Small intestine (tissue), 16 donors: ENCODE measurements around the gene OR5AN1. TPM values are rescaled to one million over a fixed set of nuclear protein-coding genes. Genes with fewer than 3 reads are reported as not detected.
A peak's percentile ranks its signal among the peaks of the same experiment; 100 is the strongest.
"Not testable (repeated sequence)": the region's sequence is repeated elsewhere in the genome, so short reads cannot be mapped to it uniquely, and the experiment has no call there.

Source experiments
- DNase-seq, 2 donors: peaks; one replicate each; pipeline versions ENCODE4 v3.0.0 to v3.0.0-alpha.2; 2013
- FAIRE-seq: peaks from 2 replicates; lab custom pipeline; 2012; peaks lifted over from hg19 to GRCh38; lab: Jason Lieb, UNC
- H3K27ac ChIP-seq, 3 donors: one replicate each; pipeline ENCODE4 v1.5.1; 2013; ENCODE audit warnings: low read length in 2 of 3, mild to moderate bottlenecking in 2 of 3, control low read depth in 1 of 3, inconsistent platforms in 1 of 3, low read depth in 1 of 3, moderate library complexity in 1 of 3
- H3K27me3 ChIP-seq, 3 donors: one replicate each; pipeline ENCODE4 v1.6.1; 2013; ENCODE audit warnings: low read length in 3 of 3, inconsistent platforms in 1 of 3; ENCODE audit not compliant: control insufficient read depth in 3 of 3, insufficient read depth in 3 of 3
- H3K36me3 ChIP-seq, 3 donors: one replicate each; pipeline ENCODE4 v1.6.1; 2013; ENCODE audit warnings: low read length in 3 of 3, inconsistent platforms in 1 of 3, low read depth in 1 of 3, mild to moderate bottlenecking in 1 of 3, moderate library complexity in 1 of 3; ENCODE audit not compliant: control insufficient read depth in 3 of 3, insufficient read depth in 2 of 3
- H3K4me1 ChIP-seq, 3 donors: one replicate each; pipeline ENCODE4 v1.6.1; 2013; ENCODE audit warnings: low read length in 2 of 3, inconsistent platforms in 1 of 3, low read depth in 1 of 3, mild to moderate bottlenecking in 1 of 3, moderate library complexity in 1 of 3; ENCODE audit not compliant: control insufficient read depth in 3 of 3, insufficient read depth in 2 of 3
- H3K4me3 ChIP-seq, 3 donors: one replicate each; pipeline ENCODE4 v1.5.1; 2013; ENCODE audit warnings: low read length in 3 of 3, control low read depth in 1 of 3, inconsistent platforms in 1 of 3, low read depth in 1 of 3, mild to moderate bottlenecking in 1 of 3, moderate library complexity in 1 of 3
- H3K9me3 ChIP-seq, 2 donors: one replicate each; pipeline ENCODE4 v1.6.1; 2013; ENCODE audit warnings: low read depth in 1 of 2, low read length in 1 of 2; ENCODE audit not compliant: control insufficient read depth in 2 of 2, insufficient read depth in 1 of 2
- WGBS, 3 donors: extraction: QIAGEN DNeasy Blood & Tissue Kit; methylation state at CpG; one replicate each; pipeline ENCODE4 v1.1.7; 2013; 5-methylcytosine and 5-hydroxymethylcytosine counted together
- long read RNA-seq, 10 donors: transcript quantifications; one replicate each; lab custom pipeline, GENCODE V29; 2026
- polyA plus RNA-seq, 4 donors: library from polyadenylated mRNA; stranded (reverse) in 3 of 4; unstranded in 1 of 4; fragments of 200-250 nt in 3 of 4; fragments of 120-200 nt in 1 of 4; gene quantifications; one replicate each; pipeline versions ENCODE4 v1.2.1 to v1.2.3, GENCODE V29; 2013
- donor health status: healthy with polysubstance abuse.
- donor health status: control.
- donor health status: control.
- donor health status: Bipolar disorder and iron deficiency.
- donor health status: healthy.

OR5AN1 gene
- polyA plus RNA-seq: not detected
- long read RNA-seq, donor 1: 0 reads
- long read RNA-seq, donor 2: 0 reads
- long read RNA-seq, donor 3: 0 reads
- long read RNA-seq, donor 4: 0 reads
- long read RNA-seq, donor 5: 0 reads
- long read RNA-seq, donor 6: 0 reads
- long read RNA-seq, donor 7: 0 reads
- long read RNA-seq, donor 8: 0 reads
- long read RNA-seq, donor 9: 0 reads
- long read RNA-seq, donor 10: 0 reads

- WGBS, 3 donors: 56 to 64% (median 62%) methylated on average over 3 of the region's 3 CpGs
- H3K36me3 ChIP-seq: no peaks in the 10 kb centered on the region
- no peak for FAIRE-seq
- no peak within 1 kb of the TSS for H3K4me3 ChIP-seq
- no peak for DNase-seq
- no peak within 1 kb of the TSS for H3K27ac ChIP-seq
- peaks cover 0 to 4% of the 10 kb centered on the region in 2 donors for H3K9me3 ChIP-seq
- H3K27me3 ChIP-seq: no peaks in the 10 kb centered on the region
- no peaks in the 10 kb centered on the region for H3K4me1 ChIP-seq
Measured at GRCh38 chr11:59358595-59358994, at the start of gene OR5AN1. TSS of gene OR5AN1 (plus strand) at chr11:59358895. CDS start at chr11:59364459, 5,564 bp downstream.

GRCh38 chr11:59335001-59335400, 23.7 kb upstream of the OR5AN1 start:
- no peak for FAIRE-seq
- H3K4me1 ChIP-seq: no peaks in the 10 kb centered on the region
- no peaks in the 10 kb centered on the region for H3K27me3 ChIP-seq
- H3K27ac ChIP-seq: no peak overlapping the region
- H3K4me3 ChIP-seq: no peak overlapping the region
- no peaks in the 10 kb centered on the region for H3K9me3 ChIP-seq
- no peaks in the 10 kb centered on the region for H3K36me3 ChIP-seq
- no peak for DNase-seq

GRCh38 chr11:59336176-59336575, 22.5 kb upstream of the OR5AN1 start:
- no peak overlapping the region for H3K27ac ChIP-seq
- FAIRE-seq (no peak), DNase-seq (no peak)
- no peaks in the 10 kb centered on the region for H3K9me3 ChIP-seq
- no peak overlapping the region for H3K4me3 ChIP-seq
- 65 to 72% (median 66%) methylated on average over 5 of the region's 5 CpGs for WGBS, 3 donors
- no peaks in the 10 kb centered on the region for H3K27me3 ChIP-seq
- no peaks in the 10 kb centered on the region for H3K36me3 ChIP-seq
- H3K4me1 ChIP-seq: no peaks in the 10 kb centered on the region

- Histone ChIP-seq H3K27ac (no peak overlapping the region), H3K36me3 (no peaks in the 10 kb centered on the region), H3K4me3 (no peak overlapping the region), H3K27me3 (no peaks in the 10 kb centered on the region), H3K9me3 (no peaks in the 10 kb centered on the region), H3K4me1 (no peaks in the 10 kb centered on the region)
- FAIRE-seq: no peak
- no peak for DNase-seq
Measured at GRCh38 chr11:59336931-59337330, 21.8 kb upstream of the OR5AN1 start.

GRCh38 chr11:59349657-59350056, 9.0 kb upstream of the OR5AN1 start:
- H3K4me1 ChIP-seq, H3K9me3 ChIP-seq, H3K36me3 ChIP-seq, DNase-seq, FAIRE-seq, H3K4me3 ChIP-seq, H3K27me3 ChIP-seq, H3K27ac ChIP-seq: not testable (repeated sequence)
- 52 to 72% (median 55%) methylated on average over 4 to 5 of the region's 5 CpGs for WGBS, 3 donors

- no peaks in the 10 kb centered on the region for H3K36me3 ChIP-seq
- H3K4me3 ChIP-seq: no peak overlapping the region
- WGBS, 3 donors: 53 to 76% (median 71%) methylated on average over 4 of the region's 4 CpGs
- DNase-seq (peak in 1 of 2 donors; percentile 10), FAIRE-seq (no peak)
- no peak overlapping the region for H3K27ac ChIP-seq
- H3K9me3 ChIP-seq: peaks cover 0 to 12% of the 10 kb centered on the region in 2 donors
- H3K27me3 ChIP-seq: no peaks in the 10 kb centered on the region
- no peaks in the 10 kb centered on the region for H3K4me1 ChIP-seq
Measured at GRCh38 chr11:59355226-59355625, 3.5 kb upstream of the OR5AN1 start.

GRCh38 chr11:59356561-59356960, 2.1 kb upstream of the OR5AN1 start:
- WGBS, 3 donors: 88 to 100% (median 97%) methylated on average over 1 of the region's 1 CpG
- Histone ChIP-seq H3K9me3 (peaks cover 0 to 7% of the 10 kb centered on the region in 2 donors), H3K4me3 (no peak overlapping the region), H3K36me3 (no peaks in the 10 kb centered on the region), H3K27ac (no peak overlapping the region), H3K4me1 (no peaks in the 10 kb centered on the region), H3K27me3 (no peaks in the 10 kb centered on the region)
- FAIRE-seq (no peak), DNase-seq (no peak)

GRCh38 chr11:59358020-59358419, 675 bp upstream of the OR5AN1 start:
- DNase-seq (no peak), FAIRE-seq (no peak)
- H3K4me3 ChIP-seq: no peak overlapping the region
- no peak overlapping the region for H3K27ac ChIP-seq
- peaks cover 0 to 4% of the 10 kb centered on the region in 2 donors for H3K9me3 ChIP-seq
- no peaks in the 10 kb centered on the region for H3K4me1 ChIP-seq
- H3K36me3 ChIP-seq: no peaks in the 10 kb centered on the region
- no peaks in the 10 kb centered on the region for H3K27me3 ChIP-seq
